ENCODE data around the gene IFT81.

Gene IFT81

GRCh38 chr12:110199339-110200123, 75.4 kb downstream of the IFT81 start:
- ChIA-PET CTCF (interaction anchor here (0.7 kb wide), 1 partner anchor 662 kb away, joined by 3 read pairs; no protein-coding TSS in a partner anchor), POLR2A (interaction anchor here (1.0 to 1.1 kb wide), 2 partner anchors 9 to 82 kb away, joined by 3 to 5 read pairs; partner anchors contain the start of gene ATP2A2)
- no peak for TF ChIP-seq ZFP69B (tag by site-specific recombination; IDR thresholded peaks at IDR 0.05)
- no peak for TF ChIP-seq ZNF529 (tag by site-specific recombination; IDR thresholded peaks at IDR 0.05; ENCODE audit: insufficient replicate concordance)
- TF ChIP-seq ZNF596 (tag by site-specific recombination; IDR thresholded peaks at IDR 0.05) = no peak
- no peak for TF ChIP-seq ZNF211 (tag by site-specific recombination; IDR thresholded peaks at IDR 0.05; ENCODE audit: low read depth)
- Histone ChIP-seq H3K4me3 (ENCODE audit: low read depth, low read length) (no peak overlapping the region), H3K4me1 (ENCODE audit: control insufficient read depth, insufficient read depth, low read length) (0 out of 2 replicates have a peak, but pooled peaks cover 3% of the 10 kb centered on the region), H3K36me3 (ENCODE audit: control insufficient read depth in 2 of 2, insufficient read depth in 1 of 2, low read length in 2 of 2) (peaks cover 6 to 12% of the 10 kb centered on the region in 2 experiments), H3K9me3 (ENCODE audit: control insufficient read depth, insufficient read depth, low read depth, low read length) (no peaks in the 10 kb centered on the region), H3K27ac (ENCODE audit: extremely low read depth, low read depth, low read length) (no peak overlapping the region)

DNA sequence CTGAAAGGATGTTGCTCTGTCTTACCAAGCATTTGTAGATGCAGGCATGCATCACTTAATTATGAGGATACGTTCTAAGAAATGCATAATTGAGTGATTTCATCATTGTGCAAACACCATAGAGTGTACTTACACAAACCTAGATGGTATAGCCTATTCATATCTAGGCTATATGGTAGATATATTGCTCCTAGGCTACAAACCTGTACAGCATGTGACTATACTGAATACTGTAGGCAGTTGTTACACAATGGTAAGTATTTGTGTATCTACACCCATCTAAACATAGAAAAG, 75.9 kb downstream of the IFT81 start:
- peaks cover 7 to 17% of the 10 kb centered on the region in 2 experiments for H3K36me3 ChIP-seq (ENCODE audit: control insufficient read depth in 2 of 2, insufficient read depth in 1 of 2, low read length in 2 of 2)
- no peaks in the 10 kb centered on the region for H3K9me3 ChIP-seq (ENCODE audit: control insufficient read depth, insufficient read depth, low read depth, low read length)
- H3K4me3 ChIP-seq (ENCODE audit: low read depth, low read length) = no peak overlapping the region
- no peak overlapping the region for H3K27ac ChIP-seq (ENCODE audit: extremely low read depth, low read depth, low read length)
- POLR2A ChIA-PET = no interaction called here
- CTCF ChIA-PET = no interaction called here
- H3K4me1 ChIP-seq (ENCODE audit: control insufficient read depth, insufficient read depth, low read length) = 0 out of 2 replicates have a peak, but pooled peaks cover 3% of the 10 kb centered on the region
- TF ChIP-seq ZNF792 (tag by site-specific recombination; IDR thresholded peaks at IDR 0.05) = no peak
- no peak for TF ChIP-seq ZNF521 (tag by site-specific recombination; IDR thresholded peaks at IDR 0.05)
- TF ChIP-seq, protein P1, sequence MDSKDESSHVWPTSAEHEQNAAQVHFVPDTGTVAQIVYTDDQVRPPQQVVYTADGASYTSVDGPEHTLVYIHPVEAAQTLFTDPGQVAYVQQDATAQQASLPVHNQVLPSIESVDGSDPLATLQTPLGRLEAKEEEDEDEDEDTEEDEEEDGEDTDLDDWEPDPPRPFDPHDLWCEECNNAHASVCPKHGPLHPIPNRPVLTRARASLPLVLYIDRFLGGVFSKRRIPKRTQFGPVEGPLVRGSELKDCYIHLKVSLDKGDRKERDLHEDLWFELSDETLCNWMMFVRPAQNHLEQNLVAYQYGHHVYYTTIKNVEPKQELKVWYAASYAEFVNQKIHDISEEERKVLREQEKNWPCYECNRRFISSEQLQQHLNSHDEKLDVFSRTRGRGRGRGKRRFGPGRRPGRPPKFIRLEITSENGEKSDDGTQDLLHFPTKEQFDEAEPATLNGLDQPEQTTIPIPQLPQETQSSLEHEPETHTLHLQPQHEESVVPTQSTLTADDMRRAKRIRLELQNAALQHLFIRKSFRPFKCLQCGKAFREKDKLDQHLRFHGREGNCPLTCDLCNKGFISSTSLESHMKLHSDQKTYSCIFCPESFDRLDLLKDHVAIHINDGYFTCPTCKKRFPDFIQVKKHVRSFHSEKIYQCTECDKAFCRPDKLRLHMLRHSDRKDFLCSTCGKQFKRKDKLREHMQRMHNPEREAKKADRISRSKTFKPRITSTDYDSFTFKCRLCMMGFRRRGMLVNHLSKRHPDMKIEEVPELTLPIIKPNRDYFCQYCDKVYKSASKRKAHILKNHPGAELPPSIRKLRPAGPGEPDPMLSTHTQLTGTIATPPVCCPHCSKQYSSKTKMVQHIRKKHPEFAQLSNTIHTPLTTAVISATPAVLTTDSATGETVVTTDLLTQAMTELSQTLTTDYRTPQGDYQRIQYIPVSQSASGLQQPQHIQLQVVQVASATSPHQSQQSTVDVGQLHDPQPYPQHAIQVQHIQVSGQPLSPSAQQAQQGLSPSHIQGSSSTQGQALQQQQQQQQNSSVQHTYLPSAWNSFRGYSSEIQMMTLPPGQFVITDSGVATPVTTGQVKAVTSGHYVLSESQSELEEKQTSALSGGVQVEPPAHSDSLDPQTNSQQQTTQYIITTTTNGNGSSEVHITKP (tag by site-specific recombination; IDR thresholded peaks at IDR 0.05) = peak; percentile 25; the same call in 1 of the 2 replicates
- peak; percentile 50; the same call in 1 of the 2 replicates for TF ChIP-seq ZNF558 (tag by site-specific recombination; IDR thresholded peaks at IDR 0.05)
- no peak for TF ChIP-seq ZNF138 (tag by site-specific recombination; IDR thresholded peaks at IDR 0.05; ENCODE audit: borderline replicate concordance)

DNA sequence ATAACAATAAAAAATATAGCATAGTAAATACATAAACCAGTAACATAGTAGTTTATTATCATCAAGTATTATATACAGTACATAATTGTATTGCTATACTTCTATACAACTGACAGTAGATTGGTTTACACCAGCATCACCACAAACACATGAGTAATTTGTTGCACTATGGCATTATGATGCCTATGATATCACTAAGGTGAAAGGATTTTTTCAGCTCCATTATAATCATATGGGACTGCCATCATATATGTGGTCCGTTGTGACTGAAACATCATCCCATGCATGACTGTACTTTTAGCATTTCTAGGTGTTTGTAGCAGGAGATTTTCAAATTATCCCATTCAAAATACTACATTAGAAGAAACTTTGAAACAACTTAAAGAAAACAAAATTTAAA, 77.8 kb downstream of the IFT81 start:
- Histone ChIP-seq H3K36me3 (ENCODE audit: control insufficient read depth in 2 of 2, insufficient read depth in 1 of 2, low read length in 2 of 2) (peaks cover 7 to 25% of the 10 kb centered on the region in 2 experiments), H3K9me3 (ENCODE audit: control insufficient read depth, insufficient read depth, low read depth, low read length) (no peaks in the 10 kb centered on the region), H3K4me1 (ENCODE audit: control insufficient read depth, insufficient read depth, low read length) (0 out of 2 replicates have a peak, but pooled peaks cover 3% of the 10 kb centered on the region), H3K27ac (ENCODE audit: extremely low read depth, low read depth, low read length) (no peak overlapping the region), H3K4me3 (ENCODE audit: low read depth, low read length) (no peak overlapping the region)
- ChIA-PET CTCF (no interaction called here), POLR2A (no interaction called here)
- TF ChIP-seq GLIS1 (tag by site-specific recombination; IDR thresholded peaks at IDR 0.05) (no peak), ZBTB17 (tag by site-specific recombination; IDR thresholded peaks at IDR 0.05) (no peak), SALL2 (tag by site-specific recombination; IDR thresholded peaks at IDR 0.05; ENCODE audit: borderline replicate concordance) (no peak), OSR2 (tag by site-specific recombination; IDR thresholded peaks at IDR 0.05) (no peak), ELK4 (IDR thresholded peaks at IDR 0.05; ENCODE audit: borderline replicate concordance, low read depth, low read length) (no peak), EGR2 (tag by site-specific recombination; IDR thresholded peaks at IDR 0.05; ENCODE audit: low read depth) (no peak), ZFP41 (tag by site-specific recombination; IDR thresholded peaks at IDR 0.05; ENCODE audit: borderline replicate concordance) (no peak), ZNF223 (tag by site-specific recombination; IDR thresholded peaks at IDR 0.05) (no peak), ZNF23 (tag by site-specific recombination; IDR thresholded peaks at IDR 0.05; ENCODE audit: borderline replicate concordance) (no peak), ZEB2 (tag by site-specific recombination; IDR thresholded peaks at IDR 0.05) (no peak)
- TF ChIP-seq, protein P2, sequence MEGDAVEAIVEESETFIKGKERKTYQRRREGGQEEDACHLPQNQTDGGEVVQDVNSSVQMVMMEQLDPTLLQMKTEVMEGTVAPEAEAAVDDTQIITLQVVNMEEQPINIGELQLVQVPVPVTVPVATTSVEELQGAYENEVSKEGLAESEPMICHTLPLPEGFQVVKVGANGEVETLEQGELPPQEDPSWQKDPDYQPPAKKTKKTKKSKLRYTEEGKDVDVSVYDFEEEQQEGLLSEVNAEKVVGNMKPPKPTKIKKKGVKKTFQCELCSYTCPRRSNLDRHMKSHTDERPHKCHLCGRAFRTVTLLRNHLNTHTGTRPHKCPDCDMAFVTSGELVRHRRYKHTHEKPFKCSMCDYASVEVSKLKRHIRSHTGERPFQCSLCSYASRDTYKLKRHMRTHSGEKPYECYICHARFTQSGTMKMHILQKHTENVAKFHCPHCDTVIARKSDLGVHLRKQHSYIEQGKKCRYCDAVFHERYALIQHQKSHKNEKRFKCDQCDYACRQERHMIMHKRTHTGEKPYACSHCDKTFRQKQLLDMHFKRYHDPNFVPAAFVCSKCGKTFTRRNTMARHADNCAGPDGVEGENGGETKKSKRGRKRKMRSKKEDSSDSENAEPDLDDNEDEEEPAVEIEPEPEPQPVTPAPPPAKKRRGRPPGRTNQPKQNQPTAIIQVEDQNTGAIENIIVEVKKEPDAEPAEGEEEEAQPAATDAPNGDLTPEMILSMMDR (tag by site-specific recombination; IDR thresholded peaks at IDR 0.05) = no peak
- TF ChIP-seq, protein P3, sequence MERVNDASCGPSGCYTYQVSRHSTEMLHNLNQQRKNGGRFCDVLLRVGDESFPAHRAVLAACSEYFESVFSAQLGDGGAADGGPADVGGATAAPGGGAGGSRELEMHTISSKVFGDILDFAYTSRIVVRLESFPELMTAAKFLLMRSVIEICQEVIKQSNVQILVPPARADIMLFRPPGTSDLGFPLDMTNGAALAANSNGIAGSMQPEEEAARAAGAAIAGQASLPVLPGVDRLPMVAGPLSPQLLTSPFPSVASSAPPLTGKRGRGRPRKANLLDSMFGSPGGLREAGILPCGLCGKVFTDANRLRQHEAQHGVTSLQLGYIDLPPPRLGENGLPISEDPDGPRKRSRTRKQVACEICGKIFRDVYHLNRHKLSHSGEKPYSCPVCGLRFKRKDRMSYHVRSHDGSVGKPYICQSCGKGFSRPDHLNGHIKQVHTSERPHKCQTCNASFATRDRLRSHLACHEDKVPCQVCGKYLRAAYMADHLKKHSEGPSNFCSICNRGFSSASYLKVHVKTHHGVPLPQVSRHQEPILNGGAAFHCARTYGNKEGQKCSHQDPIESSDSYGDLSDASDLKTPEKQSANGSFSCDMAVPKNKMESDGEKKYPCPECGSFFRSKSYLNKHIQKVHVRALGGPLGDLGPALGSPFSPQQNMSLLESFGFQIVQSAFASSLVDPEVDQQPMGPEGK (tag by site-specific recombination; IDR thresholded peaks at IDR 0.05) = no peak
